GM20000 (cell line): ENCODE data around the gene CUX1.

ENCODE experiments used
- DNase-seq: peaks from one replicate; pipeline ENCODE4 v3.0.0; 2012; ENCODE audit warnings: low spot score
- CTCF ChIP-seq: IDR thresholded peaks from 2 replicates; pipeline ENCODE4 v1.5.1; 2012; ENCODE audit warnings: mild to moderate bottlenecking, control low read depth; ENCODE audit errors: extremely low read depth, missing control alignments

The CUX1 gene

GRCh38 chr7:102215711-102216110 lies 398.3 kb downstream of the CUX1 start:
- TF ChIP-seq CTCF = no peak
- DNase-seq = no peak

GRCh38 chr7:102216573-102217314 lies 399.3 kb downstream of the CUX1 start:
- no peak for DNase-seq
- TF ChIP-seq CTCF = no peak

- no peak for TF ChIP-seq CTCF
- no peak for DNase-seq
Observed at GRCh38 chr7:102220229-102220850, 402.9 kb downstream of the CUX1 start.

- DNase-seq = no peak
- no peak for TF ChIP-seq CTCF
Observed at GRCh38 chr7:102220960-102221800, 403.8 kb downstream of the CUX1 start.

GRCh38 chr7:102221961-102222360 lies 404.5 kb downstream of the CUX1 start:
- DNase-seq = no peak
- no peak for TF ChIP-seq CTCF

- DNase-seq = no peak
- no peak for TF ChIP-seq CTCF
Observed at GRCh38 chr7:102222445-102222844, 405.0 kb downstream of the CUX1 start.

GRCh38 chr7:102223184-102223583 lies 405.8 kb downstream of the CUX1 start:
- TF ChIP-seq CTCF = no peak
- DNase-seq = no peak
